WTC11 (cell line): Measurements from ENCODE around the gene STARD8. TPM values are rescaled to one million over a fixed set of nuclear protein-coding genes. Genes with fewer than 3 reads are reported as not detected.

Source experiments
- AR ChIP-seq: fragments of 250-450 bp; sonication (Bioruptor Pico); IDR thresholded peaks from 2 replicates; pipeline ENCODE4 v1.9.0; 2021; ENCODE audit warnings: mild to moderate bottlenecking
- CREM ChIP-seq: sonication (generic); formaldehyde crosslinking; IDR thresholded peaks from 2 replicates; pipeline ENCODE4 v1.8.1; 2022; ENCODE audit warnings: mild to moderate bottlenecking, missing genetic modification reagents, moderate library complexity
- ETV6 ChIP-seq: sonication (generic); formaldehyde crosslinking; IDR thresholded peaks from 2 replicates; pipeline ENCODE4 v1.8.1; 2022; ENCODE audit warnings: mild to moderate bottlenecking, missing genetic modification reagents
- GRHL2 ChIP-seq: fragments of 250-450 bp; sonication (Bioruptor Pico); IDR thresholded peaks from 2 replicates; pipeline ENCODE4 v1.8.0; 2022; ENCODE audit warnings: mild to moderate bottlenecking, moderate library complexity; ENCODE audit not compliant: insufficient replicate concordance, severe bottlenecking
- HMGXB4 ChIP-seq: sonication (generic); formaldehyde crosslinking; IDR thresholded peaks from 2 replicates; pipeline ENCODE4 v1.8.1; 2023; ENCODE audit warnings: mild to moderate bottlenecking, moderate library complexity, missing genetic modification reagents
- JUN ChIP-seq: sonication (generic); formaldehyde crosslinking; IDR thresholded peaks from 2 replicates; pipeline ENCODE4 v1.8.0; 2023; ENCODE audit warnings: mild to moderate bottlenecking, missing genetic modification reagents
- PRDM15 ChIP-seq: sonication (generic); formaldehyde crosslinking; IDR thresholded peaks from 2 replicates; pipeline ENCODE4 v1.8.0; 2022; ENCODE audit warnings: missing genetic modification reagents
- ZBTB21 ChIP-seq: sonication (generic); formaldehyde crosslinking; IDR thresholded peaks from 2 replicates; pipeline ENCODE4 v1.8.1; 2023; ENCODE audit warnings: mild to moderate bottlenecking, missing genetic modification reagents, borderline replicate concordance
- ZNF425 ChIP-seq: fragments of 250-450 bp; sonication (Bioruptor Pico); conservative IDR thresholded peaks from 2 replicates; pipeline ENCODE4 v1.9.0; 2021; ENCODE audit warnings: mild to moderate bottlenecking
- ZNF512 ChIP-seq: sonication (generic); formaldehyde crosslinking; IDR thresholded peaks from 2 replicates; pipeline ENCODE4 v1.8.1; 2022; ENCODE audit warnings: missing genetic modification reagents, borderline replicate concordance
- ZSCAN18 ChIP-seq: fragments of 250-450 bp; sonication (Bioruptor Pico); IDR thresholded peaks from 2 replicates; pipeline ENCODE4 v2.1.2; 2022; ENCODE audit warnings: mild to moderate bottlenecking, moderate library complexity
- total RNA-seq: library from RNA; stranded (reverse); gene quantifications from 3 replicates; pipeline ENCODE4 v1.2.3, GENCODE V29; 2021

The STARD8 gene
- total RNA-seq, 1 experiment from 2014 or later: 8.5 TPM

- no peak for TF ChIP-seq PRDM15 (CRISPR knock-in tag)
- TF ChIP-seq ETV6 (CRISPR knock-in tag): no peak
- no peak for TF ChIP-seq AR
- no peak for TF ChIP-seq ZBTB21 (CRISPR knock-in tag)
- TF ChIP-seq GRHL2: no peak
- TF ChIP-seq JUN: no peak
- no peak for TF ChIP-seq ZNF512 (CRISPR knock-in tag)
- TF ChIP-seq HMGXB4 (CRISPR knock-in tag): no peak
- TF ChIP-seq CREM: no peak
- no peak for TF ChIP-seq ZSCAN18 (CRISPR knock-in tag)
- no peak for TF ChIP-seq ZNF425 (CRISPR knock-in tag)
Measured at GRCh38 chrX:68666580-68666979, 19.1 kb downstream of the STARD8 start (continued).
